ENCODE measurements around the gene MYO5B.
"Not testable (repeated sequence)": the region's sequence is repeated elsewhere in the genome, so short reads cannot be mapped to it uniquely, and the experiment has no call there.

The MYO5B gene

DNA sequence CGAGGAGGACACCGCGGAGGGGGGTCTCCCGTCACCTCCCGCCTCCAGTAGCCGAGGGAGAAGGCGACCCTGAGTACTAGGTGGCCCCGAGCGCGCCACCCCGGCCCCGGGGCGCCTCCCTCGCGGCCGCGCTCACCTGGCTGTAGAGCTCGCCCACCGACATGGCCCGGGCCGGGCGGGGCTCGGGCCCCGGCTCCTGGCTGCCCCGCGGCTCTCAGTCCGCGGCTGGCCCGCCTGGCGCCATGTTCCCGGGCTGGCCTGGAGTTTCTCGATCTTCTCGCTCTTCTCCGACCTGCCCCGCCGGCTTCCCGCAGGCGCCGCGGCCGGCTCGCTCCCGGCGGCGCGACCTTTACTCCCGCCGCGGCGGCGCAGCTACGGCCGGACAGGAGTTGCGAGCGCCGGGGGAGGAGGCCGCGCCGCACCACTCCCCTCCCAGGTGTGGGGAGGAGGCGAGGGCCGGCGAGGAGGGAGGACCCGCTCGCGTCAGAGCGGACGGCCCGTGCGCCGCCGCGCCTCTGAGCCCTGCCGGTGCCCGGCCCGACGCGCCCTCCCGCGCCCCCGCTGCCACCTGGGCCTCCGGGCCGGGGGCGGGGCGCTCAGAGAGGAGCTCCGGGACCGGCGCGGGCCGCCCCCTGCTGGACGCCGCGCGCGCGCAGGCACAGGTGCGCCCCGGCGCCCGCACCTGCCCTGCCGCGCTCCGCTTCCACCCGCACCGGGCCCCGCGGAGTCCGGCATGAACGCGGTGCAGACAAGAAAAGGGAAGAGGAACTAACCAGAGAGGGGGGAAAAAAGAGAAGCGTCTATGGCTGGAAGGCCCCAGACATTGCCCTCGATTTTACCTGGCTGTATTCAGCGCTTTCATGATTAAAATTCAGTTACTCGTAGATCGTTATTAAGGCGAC is at the start of gene MYO5B:
Gene MYO5B (minus strand): TSS at position 517 of the 902 bp plus-strand sequence. CDS start 354 bp downstream, at position 163.
- peak; percentile 18 for DNase-seq

DNA sequence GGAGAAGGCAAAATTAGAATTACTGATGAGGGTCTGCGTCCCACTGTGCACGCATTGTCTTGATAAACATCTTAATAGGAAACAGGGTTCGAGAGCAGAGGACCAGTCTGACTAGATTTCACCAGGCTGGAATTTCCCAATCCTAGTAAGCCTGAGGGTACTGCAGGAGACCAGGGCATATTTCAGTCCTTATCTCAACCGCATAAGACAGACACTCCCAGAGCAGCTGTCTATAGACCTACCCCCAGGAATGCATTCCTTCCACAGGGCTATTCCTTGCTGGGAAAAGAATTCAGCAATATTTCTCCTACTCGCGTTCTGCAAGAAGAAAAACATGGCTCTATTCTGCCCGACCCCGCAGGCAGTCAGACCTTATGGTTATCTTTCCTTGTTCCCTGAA is 46.8 kb upstream of the MYO5B start:
- not testable (repeated sequence) for DNase-seq

DNA sequence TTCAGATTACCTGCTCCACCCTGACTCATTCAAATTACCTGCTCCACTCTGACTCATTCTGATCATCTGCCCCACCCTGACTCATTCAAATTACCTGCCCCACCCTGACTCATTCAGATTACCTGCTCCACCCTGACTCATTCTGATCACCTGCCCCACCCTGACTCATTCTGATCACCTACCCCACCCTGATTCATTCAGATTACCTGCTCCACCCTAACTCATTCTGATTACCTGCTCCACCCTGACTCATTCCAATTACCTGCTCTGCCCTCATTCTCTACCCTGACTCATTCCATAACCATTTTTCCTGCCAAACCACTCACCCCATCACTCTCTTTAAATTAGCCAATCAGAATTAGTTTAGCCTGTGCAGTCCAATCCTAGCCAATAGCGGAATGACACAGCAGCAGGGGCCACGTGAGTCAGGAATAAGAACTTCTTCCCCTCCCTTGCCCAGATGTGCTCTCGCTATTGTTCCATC is 45.2 kb upstream of the MYO5B start:
- no peak for DNase-seq

DNA sequence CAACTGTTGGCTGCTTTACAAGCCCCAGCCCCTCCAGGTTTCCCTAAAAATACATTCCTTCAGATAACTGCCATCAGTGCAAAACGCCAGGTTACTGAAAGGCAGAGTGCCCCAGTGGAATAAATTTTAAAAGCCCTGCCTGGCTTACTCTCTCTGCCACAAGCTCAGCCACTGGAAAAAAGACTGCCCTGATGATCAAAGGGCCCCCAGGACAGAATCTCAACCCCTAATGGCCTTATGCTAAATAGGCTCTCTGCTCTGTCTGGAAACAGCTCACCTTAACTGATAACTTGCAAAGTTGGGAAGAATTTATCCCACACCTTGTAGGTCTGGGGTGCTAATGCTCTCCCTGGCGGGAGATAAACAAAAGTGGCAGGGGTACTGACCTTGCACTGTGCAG is 37.5 kb upstream of the MYO5B start:
- DNase-seq = peak; percentile 19

DNA sequence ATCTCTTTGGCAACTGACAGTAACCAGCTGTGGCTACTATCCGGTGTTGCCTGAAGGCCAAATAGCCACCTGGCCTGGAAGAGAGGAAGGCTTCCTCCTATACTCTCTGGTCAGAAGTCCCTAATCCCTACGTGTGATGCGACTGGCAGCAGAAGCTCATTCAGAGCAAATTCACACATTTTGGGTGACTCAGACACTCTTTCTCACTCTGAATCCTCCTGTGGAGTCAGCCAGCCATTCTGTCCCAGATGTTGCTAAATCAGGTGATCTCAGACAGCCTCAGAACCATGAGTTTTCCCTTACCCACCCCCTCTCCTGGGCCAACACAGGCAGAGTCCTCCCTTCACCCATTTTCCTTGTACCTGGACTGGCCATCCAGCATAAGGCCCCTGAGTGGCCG is 36.7 kb upstream of the MYO5B start:
- no peak for DNase-seq

DNA sequence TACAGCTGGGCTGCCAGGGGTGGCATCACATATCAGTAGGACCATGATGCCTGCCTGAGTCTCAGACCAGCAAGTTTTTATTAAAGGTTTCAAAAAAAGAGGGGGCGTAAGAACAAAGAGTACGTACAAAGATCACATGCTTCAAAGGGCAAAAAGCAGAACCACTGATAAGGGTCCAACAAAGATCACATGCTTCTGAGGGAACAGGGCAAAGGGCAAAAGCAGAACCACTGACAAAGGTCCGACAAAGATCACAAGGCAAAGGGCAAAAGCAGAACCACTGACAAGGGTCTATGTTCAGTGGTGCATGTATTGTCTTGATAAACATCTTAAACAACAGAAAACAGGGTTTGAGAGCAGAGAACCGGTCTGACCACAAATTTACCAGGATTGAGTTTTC is 25.3 kb upstream of the MYO5B start:
- DNase-seq = not testable (repeated sequence)

DNA sequence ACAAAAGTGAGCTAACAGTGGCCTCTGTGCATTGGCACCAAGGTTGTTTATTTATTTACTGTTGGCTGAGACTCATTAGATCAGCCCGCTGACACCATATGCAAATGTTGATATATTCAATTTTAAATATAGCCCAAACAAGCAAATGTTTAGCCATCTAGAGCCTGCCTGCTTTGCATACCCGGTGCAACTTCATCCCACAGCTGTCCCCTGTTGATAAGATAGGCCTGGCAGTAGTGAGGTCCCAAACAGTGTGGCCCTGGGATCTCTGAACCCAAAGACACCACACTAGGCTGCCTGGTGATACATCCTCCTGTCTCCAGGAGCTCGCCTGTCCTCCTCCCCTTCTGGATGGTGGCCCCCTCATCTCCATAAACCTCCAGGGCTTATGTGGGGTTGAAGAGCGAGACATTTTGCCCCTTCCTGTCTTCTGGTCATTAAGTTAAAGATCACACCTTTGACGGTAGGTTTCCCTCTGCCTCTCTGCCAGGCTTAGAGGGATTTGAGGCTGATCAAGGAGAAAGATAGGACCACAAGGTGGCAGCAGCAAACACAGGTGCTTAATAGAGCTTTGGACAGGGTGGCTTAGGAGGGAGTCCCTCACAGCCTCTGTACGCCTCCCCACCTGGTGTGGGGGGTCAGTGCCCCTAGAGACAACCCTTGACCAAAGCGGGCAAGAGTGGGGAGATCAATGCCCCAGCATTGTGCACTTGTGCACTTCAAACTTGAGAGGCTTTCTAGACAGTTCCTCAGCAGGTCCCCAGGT is 23.7 kb upstream of the MYO5B start:
- DNase-seq = peak; percentile 25

DNA sequence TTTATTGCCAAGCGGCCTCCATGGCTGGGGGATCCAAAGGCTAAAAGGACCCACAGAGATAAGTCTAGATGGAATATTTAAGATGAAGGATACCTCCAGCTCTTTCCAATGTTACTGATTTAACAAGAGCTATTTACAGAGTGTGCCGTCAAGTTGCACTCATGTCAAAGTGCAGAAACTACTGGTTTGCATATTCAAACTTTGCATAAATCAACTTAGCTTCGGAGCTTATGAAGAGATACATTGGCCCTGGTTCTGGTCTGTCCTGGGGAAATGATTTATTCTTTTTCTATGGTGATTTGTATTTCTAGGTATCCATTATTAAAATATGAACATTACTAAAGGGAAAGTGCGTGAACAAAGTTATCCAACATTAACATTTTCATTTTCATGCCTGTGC is 14.4 kb upstream of the MYO5B start:
- no peak for DNase-seq

DNA sequence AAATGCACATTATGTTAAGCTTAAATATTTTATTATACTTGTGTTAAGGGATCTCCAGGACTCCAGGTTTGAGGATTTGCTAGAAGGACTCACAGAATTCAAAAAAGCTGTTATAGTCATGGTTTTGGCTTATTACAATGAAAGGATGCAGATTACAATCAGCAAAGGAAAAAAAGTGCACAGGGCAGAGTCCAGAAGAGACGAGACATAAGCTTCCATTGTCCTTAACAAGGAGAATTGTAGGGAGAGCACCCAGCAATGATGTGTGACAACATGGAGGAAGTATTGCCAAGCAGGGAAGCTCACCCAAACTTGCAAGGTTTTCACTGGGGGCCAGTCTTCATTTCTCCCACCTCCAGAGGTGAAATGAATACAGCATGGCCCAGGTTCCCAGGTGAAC is 12.8 kb upstream of the MYO5B start:
- no peak for DNase-seq

DNA sequence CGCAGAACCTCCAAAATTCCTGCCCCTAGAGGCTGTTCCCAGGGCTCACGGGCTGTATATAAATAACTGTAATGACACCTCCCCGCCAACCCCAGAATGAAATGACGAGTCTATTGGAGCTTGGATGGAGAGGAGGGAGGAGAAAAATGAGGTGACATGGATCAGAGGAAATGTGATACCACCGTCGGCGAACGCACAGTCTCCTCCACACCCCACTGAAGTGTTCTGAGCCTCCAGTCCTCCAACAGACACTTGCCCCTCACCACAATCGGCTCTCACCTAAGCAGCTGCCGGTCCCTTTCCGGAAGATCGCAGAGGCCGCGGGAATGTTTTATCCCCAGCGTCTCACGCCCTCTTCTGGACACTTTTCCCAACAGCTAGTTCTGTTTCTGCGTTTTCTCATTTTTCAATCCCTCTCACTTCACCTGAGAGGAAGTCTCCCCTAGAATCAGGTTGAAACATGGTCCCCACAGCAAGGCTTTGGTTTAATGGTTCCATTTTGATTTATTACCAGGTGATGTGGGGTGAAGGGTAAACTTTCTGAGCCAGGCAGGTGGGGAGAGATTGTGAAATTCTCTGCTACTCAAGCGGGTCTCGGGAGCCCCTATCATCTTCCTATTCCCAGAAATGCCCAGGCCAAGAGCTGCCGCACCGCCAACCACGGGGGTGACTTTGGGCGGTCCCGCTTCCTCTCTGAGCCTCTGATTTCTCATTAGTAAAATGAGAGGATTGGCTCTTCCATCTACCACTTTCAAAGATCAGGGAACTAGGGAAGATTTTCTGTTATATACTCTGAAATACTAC is 9.1 kb upstream of the MYO5B start:
- peak; percentile 82 for DNase-seq

DNA sequence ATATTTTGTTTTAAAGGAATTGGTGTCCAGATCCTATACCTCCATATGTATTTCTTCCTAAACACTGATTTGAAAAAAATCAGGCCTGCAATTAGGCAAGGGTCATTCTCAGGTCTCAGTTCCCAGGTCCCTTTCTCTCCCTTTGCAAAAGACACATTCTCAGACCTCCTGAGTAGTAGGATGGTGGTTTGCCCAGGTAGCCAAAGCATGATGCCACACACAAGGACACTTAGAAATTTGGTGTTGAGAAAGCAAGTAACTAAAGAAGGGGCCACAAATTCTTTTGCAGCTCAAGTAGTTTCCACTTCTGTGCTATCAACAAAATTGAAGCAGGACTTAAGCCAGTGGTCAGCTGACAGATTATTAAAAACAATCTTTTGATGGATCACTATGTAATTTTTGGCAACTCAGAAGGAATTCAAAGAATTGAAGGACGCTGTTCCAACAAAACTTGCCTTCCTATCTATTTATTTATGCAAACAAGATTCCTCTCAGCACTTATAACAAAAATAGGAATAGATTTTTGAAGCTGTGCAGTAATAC is 6.6 kb upstream of the MYO5B start:
- no peak for DNase-seq

DNA sequence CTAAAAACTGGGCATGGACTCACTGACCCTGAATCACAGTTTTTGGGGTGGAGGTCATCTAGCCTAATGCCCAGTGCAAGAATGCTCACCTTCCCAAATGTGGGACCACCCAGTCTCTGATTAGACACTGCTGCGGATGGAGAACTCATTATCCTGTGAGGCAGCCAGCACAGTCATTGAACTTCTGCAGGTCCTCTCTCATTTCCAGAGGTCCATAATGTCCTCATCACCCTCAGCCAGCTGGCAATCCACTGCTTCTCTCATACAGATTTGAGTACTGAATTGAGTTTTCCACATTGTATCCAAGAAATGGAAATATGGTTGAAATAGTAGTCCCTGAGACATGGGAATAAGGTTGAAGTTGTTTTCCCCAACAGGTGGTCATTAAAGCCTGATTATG is 5.0 kb upstream of the MYO5B start:
- no peak for DNase-seq

DNA sequence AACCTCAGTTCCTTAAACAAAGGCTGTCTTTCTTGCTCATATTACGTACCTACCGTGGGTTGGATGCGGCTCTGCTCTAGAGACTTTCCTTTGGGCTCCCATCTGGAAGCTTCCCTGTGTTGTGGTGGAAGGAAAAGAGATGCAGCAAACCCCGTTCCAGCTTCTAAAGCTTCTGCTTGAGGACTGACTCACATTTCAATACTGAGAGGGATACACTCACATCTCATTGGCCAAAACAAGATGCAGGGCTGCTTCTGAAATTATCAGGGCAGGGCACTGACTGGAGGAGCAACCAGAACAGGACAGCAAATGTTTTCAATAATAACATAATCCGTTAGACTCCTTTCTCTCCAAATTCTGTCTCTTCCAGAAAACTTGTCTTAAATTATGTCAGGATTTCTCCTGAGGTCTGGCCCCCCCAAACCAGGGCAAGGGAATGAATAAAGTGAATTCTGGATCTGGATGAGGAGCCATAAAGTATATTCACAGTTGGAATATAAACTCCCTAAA is 4.5 kb upstream of the MYO5B start:
- DNase-seq = no peak

DNA sequence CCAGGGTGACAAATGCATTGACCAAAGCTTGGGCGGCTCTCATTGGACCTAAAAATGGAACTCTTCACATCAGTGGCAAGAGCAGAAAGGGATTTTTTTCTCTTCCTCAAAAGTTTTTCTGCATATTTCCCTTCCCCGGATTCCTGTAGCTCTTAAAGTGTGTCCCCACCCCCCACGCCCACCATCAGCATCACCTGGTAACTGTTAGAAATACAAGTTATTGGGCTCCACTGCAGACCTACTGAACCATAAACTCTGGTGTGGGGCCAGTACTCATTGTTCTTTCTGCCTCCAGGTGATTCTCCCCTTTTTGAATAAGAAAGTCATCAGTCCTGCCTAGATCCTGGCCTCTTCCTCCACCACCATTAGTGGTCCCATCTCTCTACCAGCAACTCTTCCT is 1.3 kb upstream of the MYO5B start:
- DNase-seq = no peak

DNA sequence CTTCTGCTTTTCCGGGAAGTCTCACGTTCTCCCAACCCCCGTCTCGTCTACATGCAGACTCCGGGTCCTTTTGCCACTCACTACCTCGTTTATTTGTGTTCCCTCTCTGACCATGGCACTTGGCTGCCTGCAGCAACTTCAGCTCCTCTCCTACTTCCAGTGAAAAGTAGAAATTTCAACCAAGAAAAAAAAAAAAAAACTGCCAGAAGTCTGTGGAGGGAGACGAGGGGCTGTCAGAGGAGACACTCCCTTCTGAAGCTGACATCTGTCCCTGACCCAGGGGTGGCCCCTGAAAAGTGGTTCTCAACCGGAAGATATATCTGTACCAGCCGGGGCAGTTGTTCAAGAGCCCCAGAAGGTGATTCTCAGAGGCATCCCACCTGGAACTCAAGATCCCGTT is 742 bp upstream of the MYO5B start:
- peak; percentile 4 for DNase-seq

DNA sequence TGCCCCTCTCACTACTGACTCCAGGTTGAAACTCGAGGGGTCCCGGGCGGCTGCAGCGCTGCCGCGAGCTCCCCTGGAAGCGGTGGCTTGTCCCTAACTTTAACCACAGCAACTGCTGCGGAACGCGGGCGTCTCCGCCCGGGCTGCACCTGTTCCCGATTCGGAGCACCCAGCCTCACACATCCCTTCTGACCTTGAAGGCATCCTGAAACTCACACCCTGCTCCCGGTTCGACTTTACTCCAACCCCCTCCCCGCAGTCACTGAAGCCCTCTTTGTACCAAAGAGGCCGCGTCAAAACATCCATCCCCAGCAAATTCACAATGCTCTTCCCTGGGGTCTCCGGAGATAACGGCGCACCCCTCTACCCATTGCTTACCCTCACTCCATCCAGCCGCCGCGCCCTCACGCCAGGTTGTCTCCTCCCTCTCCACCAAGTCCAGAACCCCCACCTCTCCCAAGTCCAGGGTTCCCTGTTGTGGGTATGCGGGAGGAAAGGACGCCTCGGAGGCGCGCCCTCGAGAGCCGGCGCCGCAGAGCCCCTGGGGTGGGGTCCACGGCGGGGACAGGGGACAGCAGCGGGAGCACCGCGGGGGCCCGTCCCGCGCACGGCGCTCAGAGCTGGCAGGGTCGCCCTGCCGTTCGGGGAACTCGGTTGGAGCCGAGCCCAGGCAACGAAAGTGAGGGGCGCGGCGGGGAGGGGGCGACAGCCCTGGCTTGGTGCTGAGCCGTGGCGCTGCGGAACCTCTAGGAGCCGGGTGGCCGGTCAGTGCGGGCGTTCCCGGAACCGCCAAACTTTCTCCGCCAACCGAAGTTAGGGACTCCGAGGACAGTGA is 934 bp downstream of the MYO5B start:
- DNase-seq = peak; percentile 60

DNA sequence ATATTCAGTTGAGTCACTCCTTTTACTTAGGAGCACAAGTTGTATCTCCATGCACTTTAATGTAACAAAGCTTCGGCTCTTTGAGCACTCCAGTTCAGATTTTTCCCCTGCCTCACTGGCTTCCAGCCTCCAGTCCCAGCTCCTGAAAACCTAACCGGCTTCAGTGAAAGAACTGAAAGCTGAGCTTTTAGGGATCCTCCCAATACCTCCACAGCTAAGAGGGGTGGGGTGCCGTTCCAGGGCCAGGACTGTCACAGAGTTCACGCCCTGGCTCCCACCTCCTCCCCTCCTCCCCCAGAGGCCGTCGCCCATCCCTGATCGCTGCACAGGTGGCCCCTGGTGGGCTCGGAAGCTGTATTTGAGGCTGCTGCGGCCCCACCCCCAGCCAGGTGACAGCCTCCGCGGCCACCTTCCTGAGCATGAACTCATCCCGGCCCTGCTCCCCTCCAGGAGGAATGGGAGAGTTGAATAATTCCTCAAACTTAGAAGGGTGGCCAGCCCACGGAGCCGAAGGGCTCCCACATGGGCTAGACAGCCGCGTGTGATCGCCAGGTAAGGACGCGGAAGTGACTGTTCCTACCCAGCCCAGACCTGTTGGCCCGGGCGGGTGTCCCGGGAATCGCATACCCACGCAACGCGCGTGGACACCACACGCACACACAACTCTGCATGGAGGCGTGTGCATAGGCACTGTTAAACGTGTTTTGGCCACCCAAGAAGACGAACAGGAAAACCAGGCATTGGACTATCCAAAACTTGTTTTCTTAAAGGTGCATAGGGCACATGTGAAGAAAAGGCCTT is 1.8 kb downstream of the MYO5B start:
- DNase-seq = peak; percentile 12

DNA sequence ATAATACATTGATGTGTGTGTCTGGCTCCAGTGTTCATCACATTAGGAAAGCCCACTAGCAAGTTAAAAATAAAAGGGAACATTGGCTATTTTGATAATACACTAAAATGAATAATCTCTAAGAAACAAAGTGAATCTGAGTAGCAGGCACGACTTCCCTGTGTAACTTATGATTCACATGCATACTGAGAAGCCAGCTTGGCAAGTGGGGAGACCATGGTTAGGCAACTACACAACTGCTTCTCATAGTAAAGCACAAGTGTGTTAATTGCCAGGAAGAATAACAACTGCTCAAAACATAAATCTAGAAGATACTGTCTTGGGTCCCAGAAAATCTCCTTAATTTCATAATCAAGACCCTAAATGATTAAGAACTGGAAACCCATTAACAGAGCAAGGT is 4.0 kb downstream of the MYO5B start:
- no peak for DNase-seq

DNA sequence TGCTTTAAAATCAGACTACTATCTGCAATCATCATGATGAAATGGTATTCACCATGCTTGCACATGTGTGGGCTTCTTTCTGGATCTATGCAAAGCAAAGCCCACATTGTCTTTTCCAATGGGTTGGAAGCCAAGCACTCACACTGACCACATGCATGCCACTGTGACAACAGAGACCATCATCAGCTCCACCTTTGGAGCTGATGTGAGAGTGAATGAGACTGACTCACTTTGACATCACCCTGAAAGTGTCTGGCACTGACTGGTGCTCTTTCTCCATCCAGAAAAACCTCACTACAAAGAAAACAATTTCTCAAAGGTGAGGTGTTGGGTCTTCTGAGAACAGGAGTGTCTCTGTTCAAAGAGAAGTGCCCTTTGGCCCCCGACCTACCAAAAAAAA is 4.7 kb downstream of the MYO5B start:
- no peak for DNase-seq

DNA sequence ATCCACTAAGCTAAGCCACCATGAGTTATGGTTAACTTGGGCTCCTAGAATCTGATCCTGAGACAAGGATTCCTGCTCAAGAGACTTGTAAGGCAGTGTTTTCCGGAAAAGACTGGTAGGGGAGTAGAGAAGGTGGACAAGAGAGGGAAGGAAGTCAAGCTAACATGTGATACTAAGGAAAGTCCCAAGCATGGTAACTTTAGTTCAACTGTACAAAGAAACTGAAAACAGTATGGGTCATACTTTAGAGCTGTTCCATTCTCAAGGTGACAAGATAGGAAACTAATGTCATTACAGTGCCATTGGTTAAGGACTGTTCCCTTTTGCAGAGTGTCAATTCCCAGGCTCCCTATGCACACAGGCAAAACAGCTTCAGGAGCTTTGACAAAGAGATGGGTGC is 5.8 kb downstream of the MYO5B start:
- no peak for DNase-seq

DNA sequence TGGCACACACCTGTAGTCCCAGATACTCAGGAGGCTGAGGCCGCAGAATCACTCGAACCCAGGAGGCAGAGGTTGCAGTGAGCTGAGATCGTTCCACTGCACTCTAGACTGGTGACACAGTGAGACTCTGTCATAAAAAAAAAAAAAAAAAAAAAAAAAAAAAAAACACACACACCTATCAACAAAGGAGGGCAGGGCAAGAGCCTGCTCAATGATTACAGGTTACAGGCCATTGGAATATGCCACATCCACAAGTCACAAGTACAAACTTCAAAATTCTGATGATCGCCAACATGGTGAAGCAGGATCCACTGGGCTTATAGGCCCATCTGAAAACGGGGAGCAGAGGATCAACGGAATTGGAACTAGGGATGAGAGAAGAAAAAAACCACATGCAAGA is 6.3 kb downstream of the MYO5B start:
- no peak for DNase-seq

All from retina (tissue), 1 donor.